ENCODE data around the gene DEGS2.

DNA sequence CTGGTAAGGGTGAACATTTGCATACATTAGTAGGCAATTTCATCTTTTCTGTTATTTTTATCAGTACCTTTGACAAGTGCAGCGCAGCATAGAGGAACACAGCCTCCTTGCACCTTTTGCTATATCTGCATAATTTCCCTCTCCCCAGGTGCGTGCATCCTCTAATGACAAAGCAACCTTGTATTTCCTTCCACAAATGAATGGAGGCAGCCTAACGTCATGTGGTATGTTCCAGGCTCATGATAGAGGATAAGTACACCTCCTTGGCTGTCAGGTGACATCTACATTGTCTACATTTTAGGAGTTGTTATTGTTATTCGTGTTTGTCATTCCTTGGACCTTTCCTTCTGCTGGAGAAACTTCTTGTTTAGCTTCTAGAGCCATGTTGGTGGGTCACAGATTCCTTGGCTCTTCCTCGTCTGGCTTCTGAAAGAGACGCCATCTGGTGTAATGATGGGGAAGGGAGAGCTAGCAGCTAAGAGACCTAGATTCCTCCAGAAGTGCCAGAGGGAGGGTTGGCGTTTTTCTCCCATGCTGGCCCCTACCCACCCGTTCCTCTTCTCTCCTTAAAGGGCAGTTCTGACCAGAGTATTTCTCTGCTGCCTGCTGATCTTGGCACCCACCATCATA, 57.2 kb downstream of the DEGS2 start:
- TF ChIP-seq HOXA7 (CRISPR knock-in tag; IDR thresholded peaks at IDR 0.05), result no peak
- TF ChIP-seq, protein P1, sequence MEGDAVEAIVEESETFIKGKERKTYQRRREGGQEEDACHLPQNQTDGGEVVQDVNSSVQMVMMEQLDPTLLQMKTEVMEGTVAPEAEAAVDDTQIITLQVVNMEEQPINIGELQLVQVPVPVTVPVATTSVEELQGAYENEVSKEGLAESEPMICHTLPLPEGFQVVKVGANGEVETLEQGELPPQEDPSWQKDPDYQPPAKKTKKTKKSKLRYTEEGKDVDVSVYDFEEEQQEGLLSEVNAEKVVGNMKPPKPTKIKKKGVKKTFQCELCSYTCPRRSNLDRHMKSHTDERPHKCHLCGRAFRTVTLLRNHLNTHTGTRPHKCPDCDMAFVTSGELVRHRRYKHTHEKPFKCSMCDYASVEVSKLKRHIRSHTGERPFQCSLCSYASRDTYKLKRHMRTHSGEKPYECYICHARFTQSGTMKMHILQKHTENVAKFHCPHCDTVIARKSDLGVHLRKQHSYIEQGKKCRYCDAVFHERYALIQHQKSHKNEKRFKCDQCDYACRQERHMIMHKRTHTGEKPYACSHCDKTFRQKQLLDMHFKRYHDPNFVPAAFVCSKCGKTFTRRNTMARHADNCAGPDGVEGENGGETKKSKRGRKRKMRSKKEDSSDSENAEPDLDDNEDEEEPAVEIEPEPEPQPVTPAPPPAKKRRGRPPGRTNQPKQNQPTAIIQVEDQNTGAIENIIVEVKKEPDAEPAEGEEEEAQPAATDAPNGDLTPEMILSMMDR (IDR thresholded peaks at IDR 0.05), result no peak
- no peak for TF ChIP-seq FOXS1 (CRISPR knock-in tag; IDR thresholded peaks at IDR 0.05)
- TF ChIP-seq, protein P2, sequence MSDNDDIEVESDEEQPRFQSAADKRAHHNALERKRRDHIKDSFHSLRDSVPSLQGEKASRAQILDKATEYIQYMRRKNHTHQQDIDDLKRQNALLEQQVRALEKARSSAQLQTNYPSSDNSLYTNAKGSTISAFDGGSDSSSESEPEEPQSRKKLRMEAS (IDR thresholded peaks at IDR 0.05), result no peak
- no peak for TF ChIP-seq MAZ (IDR thresholded peaks at IDR 0.05; ENCODE audit: borderline replicate concordance, low read depth, low read length)
- TF ChIP-seq, protein P3, sequence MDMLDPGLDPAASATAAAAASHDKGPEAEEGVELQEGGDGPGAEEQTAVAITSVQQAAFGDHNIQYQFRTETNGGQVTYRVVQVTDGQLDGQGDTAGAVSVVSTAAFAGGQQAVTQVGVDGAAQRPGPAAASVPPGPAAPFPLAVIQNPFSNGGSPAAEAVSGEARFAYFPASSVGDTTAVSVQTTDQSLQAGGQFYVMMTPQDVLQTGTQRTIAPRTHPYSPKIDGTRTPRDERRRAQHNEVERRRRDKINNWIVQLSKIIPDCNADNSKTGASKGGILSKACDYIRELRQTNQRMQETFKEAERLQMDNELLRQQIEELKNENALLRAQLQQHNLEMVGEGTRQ (IDR thresholded peaks at IDR 0.05), result no peak
- TF ChIP-seq EP300 (IDR thresholded peaks at IDR 0.05), result no peak
- no peak for TF ChIP-seq CEBPB (IDR thresholded peaks at IDR 0.05)
- TF ChIP-seq JUN (IDR thresholded peaks at IDR 0.05), result no peak
- no peak for TF ChIP-seq HDAC2 (IDR thresholded peaks at IDR 0.05)
- TF ChIP-seq RFX5 (IDR thresholded peaks at IDR 0.05), result no peak
- no peak for TF ChIP-seq POLR2A (IDR thresholded peaks at IDR 0.05; ENCODE audit: low read length)

Measured in A549 (cell line).